HG03457 (cell line): ENCODE results near the gene E4F1.

Source experiments
- ATAC-seq: cut with Tn5 transposase; IDR thresholded peaks from one replicate; pipeline ENCODE4 v1.9.1; 2021; ENCODE audit warnings: moderate number of reproducible peaks; ENCODE audit not compliant: unreplicated experiment

E4F1 gene

GRCh38 chr16:2223221-2223941, at the start of gene E4F1:
TSS of gene E4F1 (plus strand) at chr16:2223591. CDS start at chr16:2223614, 23 bp downstream.
- ATAC-seq: peak; percentile 78

- no peak for ATAC-seq
Measured at GRCh38 chr16:2173916-2174315, 49.5 kb upstream of the E4F1 start.

GRCh38 chr16:2174396-2175131, 48.8 kb upstream of the E4F1 start:
- no peak for ATAC-seq

GRCh38 chr16:2175454-2175853, 47.9 kb upstream of the E4F1 start:
- ATAC-seq: no peak

GRCh38 chr16:2176047-2176446, 47.3 kb upstream of the E4F1 start:
- no peak for ATAC-seq

- ATAC-seq: no peak
Measured at GRCh38 chr16:2177101-2177500, 46.3 kb upstream of the E4F1 start.

GRCh38 chr16:2177561-2177960, 45.8 kb upstream of the E4F1 start:
- no peak for ATAC-seq

GRCh38 chr16:2178321-2179106, 44.9 kb upstream of the E4F1 start:
- ATAC-seq: no peak

- ATAC-seq: no peak
Measured at GRCh38 chr16:2179107-2179501, 44.3 kb upstream of the E4F1 start.

- ATAC-seq: no peak
Measured at GRCh38 chr16:2179576-2179975, 43.8 kb upstream of the E4F1 start.

- ATAC-seq: no peak
Measured at GRCh38 chr16:2180461-2180860, 42.9 kb upstream of the E4F1 start.

GRCh38 chr16:2180962-2181923, 42.1 kb upstream of the E4F1 start:
- ATAC-seq: no peak

- no peak for ATAC-seq
Measured at GRCh38 chr16:2181952-2182351, 41.4 kb upstream of the E4F1 start.

- no peak for ATAC-seq
Measured at GRCh38 chr16:2183671-2184070, 39.7 kb upstream of the E4F1 start.

- ATAC-seq: no peak
Measured at GRCh38 chr16:2184346-2184745, 39.0 kb upstream of the E4F1 start.

GRCh38 chr16:2184962-2185361, 38.4 kb upstream of the E4F1 start:
- ATAC-seq: no peak

GRCh38 chr16:2186064-2186463, 37.3 kb upstream of the E4F1 start:
- no peak for ATAC-seq

- no peak for ATAC-seq
Measured at GRCh38 chr16:2186505-2186904, 36.9 kb upstream of the E4F1 start.

- ATAC-seq: no peak
Measured at GRCh38 chr16:2187212-2187611, 36.2 kb upstream of the E4F1 start.

- ATAC-seq: no peak
Measured at GRCh38 chr16:2188395-2188794, 35.0 kb upstream of the E4F1 start.
